CD14-positive monocyte (primary cell): Measurements from ENCODE around the gene MROH2B. TPM values are rescaled to one million over a fixed set of nuclear protein-coding genes. Genes with fewer than 3 reads are reported as not detected.

Experiments used
- DNase-seq, 3 donors: peaks; one replicate each; pipeline ENCODE4 v3.0.0-alpha.2; 2011 to 2022
- H2AFZ ChIP-seq: 2 replicates; pipeline ENCODE4 v1.6.0; 2012; ENCODE audit warnings: mild to moderate bottlenecking, low read depth, low read length, inconsistent platforms; ENCODE audit not compliant: insufficient read depth, poor library complexity, severe bottlenecking
- H3K27ac ChIP-seq, 2 donors: 1 replicate in 1 of 2; 2 replicates in 1 of 2; pipeline ENCODE4 v1.5.1; 2012 to 2013; ENCODE audit warnings: low read length in 2 of 2, control low read depth in 1 of 2, inconsistent platforms in 1 of 2, low read depth in 1 of 2, mild to moderate bottlenecking in 1 of 2
- H3K27me3 ChIP-seq, 2 donors: one replicate each; pipeline versions ENCODE4 v1.6.0 to v1.6.1; 2011 to 2013; ENCODE audit warnings: low read length in 2 of 2; ENCODE audit not compliant: control insufficient read depth in 2 of 2, insufficient read depth in 2 of 2
- H3K36me3 ChIP-seq, 2 donors: replicated peaks in 1 of 2; 1 replicate in 1 of 2; 2 replicates in 1 of 2; pipeline versions ENCODE4 v1.5.1 to v1.6.1; 2012 to 2013; ENCODE audit warnings: low read length in 2 of 2, control low read depth in 1 of 2, inconsistent platforms in 1 of 2, mild to moderate bottlenecking in 1 of 2; ENCODE audit not compliant: insufficient read depth in 2 of 2, control insufficient read depth in 1 of 2
- H3K4me1 ChIP-seq, 2 donors: 1 replicate in 1 of 2; 2 replicates in 1 of 2; pipeline versions ENCODE4 v1.5.1 to v1.6.1; 2012 to 2013; ENCODE audit warnings: low read length in 2 of 2, control low read depth in 1 of 2, inconsistent platforms in 1 of 2, mild to moderate bottlenecking in 1 of 2, moderate library complexity in 1 of 2; ENCODE audit not compliant: insufficient read depth in 2 of 2, control insufficient read depth in 1 of 2
- H3K4me2 ChIP-seq: replicated peaks from 2 replicates; pipeline ENCODE3; 2012; ENCODE audit warnings: low read length, moderate library complexity, mild to moderate bottlenecking; ENCODE audit not compliant: poor library complexity, severe bottlenecking; ENCODE audit errors: extremely low read depth
- H3K4me3 ChIP-seq, 3 experiments: fragments of 200-600 bp in 1 of 3; sonication (generic) in 1 of 3; replicated peaks in 1 of 3; 1 replicate in 2 of 3; 2 replicates in 1 of 3; pipeline ENCODE4 v1.5.1; 2011 to 2013; ENCODE audit warnings: low read length in 3 of 3, mild to moderate bottlenecking in 3 of 3, control low read depth in 2 of 3, low read depth in 2 of 3, inconsistent platforms in 1 of 3, moderate library complexity in 1 of 3
- H3K79me2 ChIP-seq: 2 replicates; pipeline ENCODE4 v1.6.0; 2012; ENCODE audit warnings: mild to moderate bottlenecking, control low read depth, inconsistent platforms, low read length, moderate library complexity; ENCODE audit not compliant: insufficient read depth
- H3K9ac ChIP-seq: 2 replicates; pipeline ENCODE4 v1.6.0; 2017; ENCODE audit warnings: low read length, mild to moderate bottlenecking; ENCODE audit not compliant: insufficient read depth, poor library complexity, severe bottlenecking
- H3K9me3 ChIP-seq, 2 donors: replicated peaks in 1 of 2; 1 replicate in 1 of 2; 2 replicates in 1 of 2; pipeline versions ENCODE4 v1.5.1 to v1.6.1; 2012 to 2013; ENCODE audit warnings: low read length in 2 of 2, control low read depth in 1 of 2; ENCODE audit not compliant: control insufficient read depth in 1 of 2, insufficient read depth in 1 of 2
- H4K20me1 ChIP-seq: 2 replicates; pipeline ENCODE4 v1.6.0; 2012; ENCODE audit warnings: mild to moderate bottlenecking, low read length, control low read depth, moderate library complexity; ENCODE audit not compliant: insufficient read depth
- H3K27ac Mint-ChIP-seq, 7 donors: one replicate each; pipeline ENCODE4 v1.8.0; 2020; ENCODE audit warnings: mild to moderate bottlenecking in 7 of 7, mixed read lengths in 7 of 7, moderate library complexity in 6 of 7, inconsistent platforms in 2 of 7
- H3K27me3 Mint-ChIP-seq, 3 donors: one replicate each; pipeline ENCODE4 v1.8.0; 2021 to 2022; ENCODE audit warnings: low read depth in 3 of 3, mild to moderate bottlenecking in 3 of 3, mixed read lengths in 3 of 3, moderate library complexity in 3 of 3, inconsistent platforms in 1 of 3
- H3K36me3 Mint-ChIP-seq, 2 donors: one replicate each; pipeline ENCODE4 v1.8.0; 2020; ENCODE audit warnings: mixed read lengths in 2 of 2, inconsistent platforms in 1 of 2, mild to moderate bottlenecking in 1 of 2
- H3K4me1 Mint-ChIP-seq: one replicate; pipeline ENCODE4 v1.8.0; 2020; ENCODE audit warnings: mild to moderate bottlenecking, mixed read lengths
- H3K4me3 Mint-ChIP-seq, 2 donors: one replicate each; pipeline ENCODE4 v1.8.0; 2020; ENCODE audit warnings: mild to moderate bottlenecking in 2 of 2, mixed read lengths in 2 of 2, moderate library complexity in 1 of 2
- H3K9me3 Mint-ChIP-seq, 7 donors: one replicate each; pipeline ENCODE4 v1.8.0; 2020 to 2022; ENCODE audit warnings: mixed read lengths in 7 of 7, mild to moderate bottlenecking in 6 of 7, moderate library complexity in 6 of 7, inconsistent platforms in 2 of 7
- CTCF ChIP-seq: fragments of 200-600 bp; IDR thresholded peaks from one replicate; pipeline ENCODE4 v1.8.0; 2022; ENCODE audit warnings: antibody characterized with exemption, mild to moderate bottlenecking
- WGBS: methylation state at CpG from one replicate; pipeline ENCODE4 v1.1.5; 2013; ENCODE audit warnings: missing lambda C conversion rate; ENCODE audit not compliant: insufficient coverage; 5-methylcytosine and 5-hydroxymethylcytosine counted together
- intact Hi-C, 2 donors: fragments of 100-400 bp; cut with micrococcal nuclease; formaldehyde crosslinking; loops; one replicate each; pipeline versions ENCODE4 v1.15.0 to v1.15.1; 2023
- polyA plus RNA-seq, 3 donors: library from polyadenylated mRNA; depleted of rRNA in 1 of 3; unstranded in 2 of 3; stranded (reverse) in 1 of 3; fragments of 300-500 nt in 2 of 3; fragments of >200 nt in 1 of 3; fragmentation: Illumina TruSeq in 2 of 3; gene quantifications; 1 replicate in 2 of 3; 2 replicates in 1 of 3; pipeline ENCODE4 v1.2.3, GENCODE V29; 2012 to 2021

The MROH2B gene
- polyA plus RNA-seq, 3 donors = not detected

GRCh38 chr5:40984884-40985283 is 86.3 kb downstream of the MROH2B start:
- Histone ChIP-seq H3K9ac (no peak overlapping the region), H2AFZ (no peak overlapping the region), H3K79me2 (no peaks in the 10 kb centered on the region), H3K4me1 (no peaks in the 10 kb centered on the region), H3K36me3 (no peaks in the 10 kb centered on the region), H3K27ac (no peak overlapping the region), H3K4me2 (no peak overlapping the region), H3K9me3 (no peaks in the 10 kb centered on the region), H3K4me3 (no peak overlapping the region), H3K27me3 (no peaks in the 10 kb centered on the region), H4K20me1 (no peaks in the 10 kb centered on the region)
- no peaks in the 10 kb centered on the region for H3K4me1 Mint-ChIP-seq
- H3K27me3 Mint-ChIP-seq = peaks cover 0 to 1% (median 0%) of the 10 kb centered on the region in 3 donors
- H3K9me3 Mint-ChIP-seq = peaks cover 0 to 4% (median 3%) of the 10 kb centered on the region in 7 donors
- DNase-seq = no peak
- 100% methylated on average over 2 of the region's 3 CpGs for WGBS
- no peaks in the 10 kb centered on the region for H3K36me3 Mint-ChIP-seq
- intact Hi-C loops = no loop called here
- no peak overlapping the region for H3K4me3 Mint-ChIP-seq
- TF ChIP-seq CTCF = no peak
- no peak overlapping the region for H3K27ac Mint-ChIP-seq

- H3K9me3 Mint-ChIP-seq = peaks cover 0 to 4% (median 3%) of the 10 kb centered on the region in 7 donors
- Histone ChIP-seq H3K9ac (no peak overlapping the region), H3K4me3 (no peak overlapping the region), H3K27me3 (no peaks in the 10 kb centered on the region), H3K4me2 (no peak overlapping the region), H3K79me2 (no peaks in the 10 kb centered on the region), H3K27ac (no peak overlapping the region), H3K9me3 (no peaks in the 10 kb centered on the region), H4K20me1 (no peaks in the 10 kb centered on the region), H3K4me1 (no peaks in the 10 kb centered on the region), H3K36me3 (no peaks in the 10 kb centered on the region), H2AFZ (no peak overlapping the region)
- no peak for DNase-seq
- intact Hi-C loops = no loop called here
- no peak overlapping the region for H3K4me3 Mint-ChIP-seq
- H3K36me3 Mint-ChIP-seq = no peaks in the 10 kb centered on the region
- no peak overlapping the region for H3K27ac Mint-ChIP-seq
- WGBS = 100% methylated on average over 2 of the region's 3 CpGs
- no peaks in the 10 kb centered on the region for H3K4me1 Mint-ChIP-seq
- H3K27me3 Mint-ChIP-seq = peaks cover 0 to 1% (median 0%) of the 10 kb centered on the region in 3 donors
- TF ChIP-seq CTCF = no peak
Measured at GRCh38 chr5:40983781-40984180, 87.4 kb downstream of the MROH2B start.
